Endothelial cell (in vitro differentiated cells): ENCODE data around the gene C20orf173. TPM values are rescaled to one million over a fixed set of nuclear protein-coding genes. Genes with fewer than 3 reads are reported as not detected.

ENCODE experiments used
- DNase-seq: peaks from one replicate; pipeline ENCODE4 v3.0.0; 2021; ENCODE audit warnings: low spot score
- H3K27ac Mint-ChIP-seq: one replicate; pipeline ENCODE4 v1.8.0; 2021; ENCODE audit warnings: mixed read lengths, inconsistent platforms; ENCODE audit not compliant: unreplicated experiment
- H3K27me3 Mint-ChIP-seq: one replicate; pipeline ENCODE4 v1.8.0; 2021; ENCODE audit warnings: mild to moderate bottlenecking, moderate library complexity, mixed read lengths, inconsistent platforms; ENCODE audit not compliant: unreplicated experiment
- H3K36me3 Mint-ChIP-seq: one replicate; pipeline ENCODE4 v1.8.0; 2021; ENCODE audit warnings: mild to moderate bottlenecking, low read depth, mixed read lengths, inconsistent platforms; ENCODE audit not compliant: unreplicated experiment
- H3K4me1 Mint-ChIP-seq: one replicate; pipeline ENCODE4 v1.8.0; 2021; ENCODE audit warnings: mild to moderate bottlenecking, mixed read lengths, inconsistent platforms; ENCODE audit not compliant: unreplicated experiment
- H3K4me3 Mint-ChIP-seq: one replicate; pipeline ENCODE4 v1.8.0; 2021; ENCODE audit warnings: mild to moderate bottlenecking, mixed read lengths, inconsistent platforms; ENCODE audit not compliant: unreplicated experiment
- H3K9me3 Mint-ChIP-seq: one replicate; pipeline ENCODE4 v1.8.0; 2021; ENCODE audit warnings: mixed read lengths, inconsistent platforms; ENCODE audit not compliant: unreplicated experiment
- CTCF ChIP-seq: fragments of 200-600 bp; sonication (generic); IDR thresholded peaks from one replicate; pipeline ENCODE4 v1.5.0; 2021; ENCODE audit warnings: antibody characterized with exemption; ENCODE audit not compliant: unreplicated experiment
- total RNA-seq: library from RNA; stranded (reverse); fragmentation: NEBNext Ultra II Directional; extraction: Animal tissue kit (Norgen Biotek cat#: 25700); gene quantifications from one replicate; pipeline ENCODE4 v1.2.1, GENCODE V29; 2021; ENCODE audit not compliant: unreplicated experiment

The C20orf173 gene
- total RNA-seq, 1 donor from 2014 or later, result not detected

- no peak for TF ChIP-seq CTCF
- no peak overlapping the region for H3K27ac Mint-ChIP-seq
- H3K4me3 Mint-ChIP-seq, result no peak overlapping the region
- no peak for DNase-seq
- H3K36me3 Mint-ChIP-seq, result peaks cover 11% of the 10 kb centered on the region
- H3K9me3 Mint-ChIP-seq, result no peaks in the 10 kb centered on the region
- H3K4me1 Mint-ChIP-seq, result no peaks in the 10 kb centered on the region
- no peaks in the 10 kb centered on the region for H3K27me3 Mint-ChIP-seq
Observed at GRCh38 chr20:35562541-35563110, 33.2 kb upstream of the C20orf173 start.

GRCh38 chr20:35561671-35562070, 32.2 kb upstream of the C20orf173 start:
- H3K9me3 Mint-ChIP-seq, result no peaks in the 10 kb centered on the region
- no peak overlapping the region for H3K4me3 Mint-ChIP-seq
- no peak for TF ChIP-seq CTCF
- H3K36me3 Mint-ChIP-seq, result peaks cover 15% of the 10 kb centered on the region
- H3K27ac Mint-ChIP-seq, result no peak overlapping the region
- H3K4me1 Mint-ChIP-seq, result no peaks in the 10 kb centered on the region
- H3K27me3 Mint-ChIP-seq, result no peaks in the 10 kb centered on the region
- DNase-seq, result no peak

DNA sequence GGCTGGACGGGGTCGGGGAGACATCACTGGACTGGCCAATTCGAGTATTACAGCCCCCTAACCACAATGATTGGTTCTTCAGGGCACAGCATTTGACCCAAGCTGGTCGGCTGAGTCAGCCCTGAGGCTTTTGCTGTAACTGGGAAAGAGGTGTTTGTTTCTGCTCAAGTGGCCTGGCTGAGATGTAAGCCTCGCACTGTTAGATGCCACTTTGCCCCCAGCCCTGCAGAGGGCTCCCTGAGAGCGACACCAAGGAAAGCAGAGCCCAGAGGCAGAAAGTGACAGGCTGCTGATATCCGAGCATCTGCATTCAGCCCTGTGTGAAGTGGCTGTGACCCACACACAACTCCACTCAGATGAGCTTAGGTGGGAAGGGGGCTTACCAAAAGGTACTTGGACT, 31.8 kb upstream of the C20orf173 start:
- Mint-ChIP-seq H3K27ac (no peak overlapping the region), H3K4me3 (no peak overlapping the region), H3K27me3 (no peaks in the 10 kb centered on the region), H3K36me3 (peaks cover 15% of the 10 kb centered on the region), H3K4me1 (no peaks in the 10 kb centered on the region), H3K9me3 (no peaks in the 10 kb centered on the region)
- DNase-seq, result peak; percentile 25
- no peak for TF ChIP-seq CTCF

- no peak overlapping the region for H3K27ac Mint-ChIP-seq
- H3K27me3 Mint-ChIP-seq, result peaks cover 2% of the 10 kb centered on the region
- peaks cover 15% of the 10 kb centered on the region for H3K36me3 Mint-ChIP-seq
- TF ChIP-seq CTCF, result no peak
- DNase-seq, result no peak
- H3K4me1 Mint-ChIP-seq, result no peaks in the 10 kb centered on the region
- no peak overlapping the region for H3K4me3 Mint-ChIP-seq
- H3K9me3 Mint-ChIP-seq, result no peaks in the 10 kb centered on the region
Observed at GRCh38 chr20:35560541-35560940, 31.1 kb upstream of the C20orf173 start.

GRCh38 chr20:35560105-35560511, 30.7 kb upstream of the C20orf173 start:
- Mint-ChIP-seq H3K27ac (no peak overlapping the region), H3K4me1 (no peaks in the 10 kb centered on the region), H3K9me3 (no peaks in the 10 kb centered on the region), H3K27me3 (peaks cover 4% of the 10 kb centered on the region), H3K36me3 (peaks cover 18% of the 10 kb centered on the region), H3K4me3 (no peak overlapping the region)
- TF ChIP-seq CTCF, result no peak
- no peak for DNase-seq
